ENCODE data around the gene PLCB1. TPM values are rescaled to one million over a fixed set of nuclear protein-coding genes. Genes with fewer than 3 reads are reported as not detected.

PLCB1 gene
- polyA plus RNA-seq, 1 donor = 15.9 TPM

DNA sequence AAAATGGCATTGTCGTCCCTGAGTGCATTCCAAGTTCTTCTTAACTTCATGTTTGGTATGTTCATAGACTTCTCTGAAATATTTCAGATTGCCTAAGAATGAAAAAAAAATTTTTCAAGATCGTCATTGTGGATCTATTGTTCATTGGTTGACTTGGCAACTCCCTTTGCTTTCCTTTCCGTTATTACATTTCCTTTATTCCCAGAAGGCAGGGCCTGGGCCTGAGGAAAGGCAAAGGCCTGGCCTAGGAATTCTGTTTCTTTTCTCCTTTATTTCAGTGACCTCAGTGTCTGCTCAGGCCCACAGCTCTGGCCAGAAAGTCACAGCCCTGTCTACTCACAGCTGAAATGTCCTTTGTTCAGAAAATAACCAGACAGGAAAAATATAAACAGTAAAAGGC is 535.2 kb downstream of the PLCB1 start:
- no peak for DNase-seq

DNA sequence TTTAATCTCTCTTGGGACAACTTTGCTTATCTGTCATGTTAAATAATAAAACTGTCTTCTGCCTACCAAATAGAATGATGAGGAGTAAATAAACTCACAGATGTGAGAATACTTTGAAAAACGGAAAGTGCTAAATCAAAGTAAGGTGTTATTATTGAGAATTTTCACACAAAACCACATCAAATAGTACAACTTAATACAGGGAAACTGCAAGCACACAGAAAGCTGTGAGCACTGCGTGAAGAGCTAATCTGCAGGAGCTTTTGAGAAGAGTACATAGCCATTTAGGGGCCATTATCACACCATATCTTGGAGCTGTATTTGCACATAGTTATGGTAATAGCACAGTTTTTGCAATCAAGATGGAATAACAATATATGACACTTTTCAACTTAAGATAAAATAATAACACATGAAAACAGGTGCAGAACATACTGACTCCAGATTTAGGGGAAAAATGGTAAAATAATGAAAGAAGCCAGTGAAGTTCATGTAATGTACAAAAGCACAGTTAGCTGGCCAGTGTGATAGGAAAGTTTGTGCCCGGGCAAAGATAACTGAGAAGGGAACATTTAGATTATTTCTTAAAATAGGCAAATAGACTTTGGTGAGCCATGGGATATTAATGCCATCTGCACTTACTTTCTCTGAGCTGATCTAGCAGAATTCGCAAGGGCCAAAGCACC is 538.3 kb downstream of the PLCB1 start:
- DNase-seq = no peak

DNA sequence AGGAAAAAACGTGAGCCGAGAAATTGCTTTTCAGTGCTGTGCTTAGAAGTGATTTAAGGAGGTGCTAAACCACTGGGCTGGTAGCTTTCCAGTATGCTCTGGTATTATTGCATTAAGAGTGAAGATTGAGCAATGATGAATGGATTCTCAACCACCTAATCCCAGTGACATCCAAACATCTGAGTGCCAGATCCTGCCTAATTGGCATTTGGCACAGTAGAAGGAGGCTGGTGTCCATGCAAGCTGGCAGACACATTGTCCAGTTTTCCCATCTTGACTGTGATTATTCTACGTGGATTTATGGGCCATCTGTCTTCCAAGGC is 538.8 kb downstream of the PLCB1 start:
- no peak for DNase-seq

DNA sequence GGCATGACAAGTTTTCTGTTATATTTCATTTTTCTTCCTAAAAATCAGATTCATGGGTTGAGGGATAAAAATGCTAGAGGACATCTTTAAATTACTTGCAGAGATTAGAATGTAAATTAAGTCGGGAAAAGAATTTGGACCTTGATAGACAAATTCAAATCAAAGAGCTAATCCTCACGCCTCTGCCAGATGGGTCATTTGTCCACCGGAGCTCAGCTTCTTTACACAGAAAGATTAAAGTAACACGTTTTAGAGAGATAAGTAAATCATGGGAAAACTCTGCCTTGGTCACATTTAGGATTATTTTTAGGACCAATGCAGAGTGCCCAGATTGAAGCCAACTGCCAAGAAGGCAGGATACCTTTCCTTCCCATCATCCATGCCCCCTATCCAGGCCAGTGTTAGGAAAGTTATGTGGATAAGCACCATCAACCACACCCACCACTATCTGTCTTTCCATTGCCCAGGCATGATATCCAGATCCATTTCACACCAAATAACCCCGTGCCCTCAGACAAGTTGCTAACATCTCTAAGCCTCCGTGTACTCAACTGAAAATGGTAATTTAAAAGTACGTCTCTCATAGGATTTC is 539.4 kb downstream of the PLCB1 start:
- DNase-seq = no peak

DNA sequence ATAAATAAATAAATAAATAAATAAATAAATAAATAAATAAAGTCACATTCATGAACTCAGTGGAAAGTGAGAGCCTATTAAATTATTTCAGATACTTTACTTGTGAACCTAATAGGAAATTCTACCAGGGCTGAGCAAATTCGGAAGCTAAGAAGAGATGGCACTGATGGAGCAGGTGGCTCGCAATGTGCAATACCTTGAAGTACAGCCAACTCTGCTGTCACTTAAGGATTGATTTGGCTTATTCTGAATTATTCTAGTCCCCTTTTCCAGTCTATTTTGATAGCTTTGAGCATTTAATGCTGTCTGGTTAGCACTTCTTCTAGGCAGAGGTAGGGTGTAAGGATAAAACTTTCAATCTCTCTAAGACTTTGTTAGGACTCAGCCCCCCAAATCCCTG is 541.0 kb downstream of the PLCB1 start:
- DNase-seq = no peak

DNA sequence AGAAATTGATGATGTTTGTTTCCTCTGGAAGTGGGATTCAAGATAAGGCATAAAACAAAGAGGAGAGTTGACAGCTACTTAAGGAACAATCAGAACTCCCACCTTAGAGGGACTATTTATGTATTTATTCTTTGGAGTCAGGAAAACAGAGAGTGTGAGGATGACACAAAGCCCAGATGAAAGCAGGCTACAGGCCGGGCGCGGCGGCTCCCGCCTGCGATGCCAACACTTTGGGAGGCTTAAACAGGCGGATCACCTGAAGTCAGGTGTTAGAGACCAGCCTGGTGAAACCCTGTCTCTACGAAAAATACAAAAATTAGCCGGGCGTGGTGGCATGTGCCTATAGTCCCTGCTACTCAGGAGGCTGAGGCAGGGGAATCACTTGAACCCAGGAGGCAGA is 543.8 kb downstream of the PLCB1 start:
- no peak for DNase-seq

DNA sequence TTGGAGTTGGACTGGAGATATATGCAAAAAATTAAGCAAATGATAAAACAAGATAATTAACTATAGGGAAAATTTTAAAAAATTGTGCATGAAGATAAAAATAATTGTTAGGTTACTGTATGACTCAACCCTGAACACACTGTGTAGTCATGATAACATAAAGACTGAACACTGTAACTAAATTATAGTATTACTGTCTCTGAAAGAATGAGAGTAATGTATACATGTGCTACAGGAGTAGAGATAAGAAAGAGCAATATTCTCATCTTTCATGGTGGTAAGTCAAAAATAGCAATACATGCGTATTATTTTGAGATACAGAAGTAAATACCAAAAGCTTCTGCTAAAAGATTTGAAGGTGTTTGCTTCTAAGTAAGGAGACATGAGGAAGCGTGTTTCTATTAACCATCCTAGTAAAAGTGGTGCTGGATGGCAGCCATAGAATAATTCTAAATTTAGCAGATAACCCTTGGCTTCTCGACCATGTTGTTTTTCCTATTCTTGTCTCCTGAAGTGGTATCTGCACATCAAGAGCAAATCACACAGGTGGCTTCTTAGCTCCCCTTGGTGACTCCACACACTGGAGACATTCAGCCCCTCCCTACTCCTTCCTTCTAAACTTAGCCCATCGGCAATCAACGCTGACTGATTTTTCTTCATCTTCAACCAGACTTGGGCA is 546.2 kb downstream of the PLCB1 start:
- no peak for DNase-seq

DNA sequence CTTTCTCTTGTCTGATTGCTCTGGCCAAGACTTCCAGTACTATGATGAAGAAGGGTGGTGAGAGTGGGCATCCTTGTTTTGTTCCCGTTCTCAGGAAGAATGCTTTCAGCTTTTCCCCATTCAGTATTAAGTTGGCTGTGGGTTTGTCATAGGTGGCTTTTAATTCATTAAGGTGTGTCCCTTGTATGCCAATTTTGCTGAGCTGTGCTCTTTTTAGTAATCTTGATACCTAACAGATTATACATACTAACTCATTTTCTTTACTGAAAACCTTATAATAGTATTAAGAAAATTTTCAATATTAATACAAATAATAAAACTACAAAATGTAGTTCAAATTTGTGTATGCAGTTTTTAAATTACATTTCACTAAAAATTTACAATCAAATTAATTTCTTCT is 557.3 kb downstream of the PLCB1 start:
- no peak for DNase-seq

DNA sequence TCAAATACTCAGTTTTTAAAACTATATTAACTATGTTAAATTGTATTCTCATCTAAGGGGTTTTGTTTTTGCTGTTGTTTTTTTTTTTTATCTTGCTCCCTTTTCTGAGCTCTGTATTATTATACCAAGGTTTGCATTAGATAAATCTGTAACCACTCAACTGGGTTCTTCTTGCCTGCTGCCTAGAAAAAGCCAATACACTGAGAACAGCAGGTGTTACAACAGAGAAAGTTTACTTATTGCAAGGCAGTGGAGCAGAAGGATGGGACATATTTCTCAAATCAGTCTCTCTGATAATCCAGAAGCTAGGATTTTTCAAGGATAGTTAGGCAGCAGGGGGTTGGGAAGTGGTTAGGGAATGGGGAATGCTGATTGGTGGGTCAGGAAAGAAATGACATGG is 558.0 kb downstream of the PLCB1 start:
- no peak for DNase-seq

DNA sequence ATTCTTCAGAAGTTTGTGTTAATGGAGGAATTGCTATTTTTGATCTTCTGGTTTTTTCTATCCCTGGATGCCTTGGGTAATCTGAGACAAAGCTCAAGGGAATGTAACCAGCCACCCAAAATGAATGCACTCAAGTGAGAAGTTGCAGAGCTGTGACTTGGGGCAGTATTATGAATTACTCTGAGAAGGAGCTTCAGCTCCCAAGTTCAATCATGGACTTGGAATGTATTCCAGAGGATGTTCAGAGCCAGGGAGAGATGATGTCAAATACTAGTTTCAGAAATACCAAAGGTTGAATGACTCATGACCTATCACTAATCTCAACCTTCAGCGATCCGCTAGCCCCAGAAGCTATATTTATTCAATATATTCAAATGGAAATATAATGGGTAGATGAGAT is 561.6 kb downstream of the PLCB1 start:
- no peak for DNase-seq

DNA sequence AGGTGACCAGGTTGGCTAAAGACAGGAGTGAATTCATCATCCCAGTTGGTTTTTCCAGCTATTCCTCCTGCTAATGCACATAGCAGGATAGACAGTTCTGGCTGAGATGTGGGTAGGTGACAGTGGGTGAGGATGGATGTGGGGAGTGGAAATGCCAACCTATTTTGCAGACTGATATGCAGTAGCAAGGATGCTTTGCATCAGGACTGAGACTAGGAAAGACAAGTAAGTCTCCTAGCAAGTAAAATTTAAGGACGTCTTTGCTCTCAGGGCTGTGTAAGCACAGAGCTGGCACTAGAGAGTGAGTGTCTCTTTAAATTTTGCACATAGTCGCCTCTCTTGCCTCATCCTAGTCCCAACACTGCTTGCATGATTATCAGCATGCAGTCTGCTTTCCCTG is 568.7 kb downstream of the PLCB1 start:
- DNase-seq = no peak

DNA sequence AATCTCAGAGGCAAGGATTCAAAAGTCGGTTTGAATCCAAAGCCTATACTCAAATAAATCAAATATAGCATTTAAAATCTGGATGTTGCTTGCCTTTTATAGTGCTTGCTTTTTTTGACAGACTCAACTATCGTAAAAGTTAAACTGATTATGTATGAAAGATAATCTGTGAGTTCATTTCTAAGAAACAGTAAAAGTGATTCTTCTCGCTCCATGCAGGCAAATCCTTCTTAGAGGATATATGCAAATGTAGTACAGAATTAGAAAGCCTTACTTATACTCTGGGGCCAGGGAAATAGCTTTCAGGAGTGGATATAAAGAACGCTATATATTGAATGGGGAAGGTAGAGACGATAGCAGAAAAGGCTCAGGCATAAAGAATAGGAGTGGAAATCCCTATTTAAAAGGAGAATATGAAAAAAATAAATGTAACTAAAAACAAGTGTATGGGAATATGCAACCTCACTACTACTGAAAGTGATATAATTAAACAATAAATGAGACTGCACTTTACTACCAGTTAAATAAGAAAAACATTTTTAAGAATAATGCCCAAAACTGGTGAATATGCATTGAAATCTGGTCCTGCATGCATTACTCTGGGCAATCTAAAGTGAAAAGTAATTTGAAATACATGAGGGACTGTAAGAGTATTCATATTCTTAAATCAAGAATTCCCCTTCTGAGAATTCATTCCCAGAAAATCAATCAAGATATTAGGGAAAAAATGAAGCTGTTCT is 575.1 kb downstream of the PLCB1 start:
- no peak for DNase-seq

DNA sequence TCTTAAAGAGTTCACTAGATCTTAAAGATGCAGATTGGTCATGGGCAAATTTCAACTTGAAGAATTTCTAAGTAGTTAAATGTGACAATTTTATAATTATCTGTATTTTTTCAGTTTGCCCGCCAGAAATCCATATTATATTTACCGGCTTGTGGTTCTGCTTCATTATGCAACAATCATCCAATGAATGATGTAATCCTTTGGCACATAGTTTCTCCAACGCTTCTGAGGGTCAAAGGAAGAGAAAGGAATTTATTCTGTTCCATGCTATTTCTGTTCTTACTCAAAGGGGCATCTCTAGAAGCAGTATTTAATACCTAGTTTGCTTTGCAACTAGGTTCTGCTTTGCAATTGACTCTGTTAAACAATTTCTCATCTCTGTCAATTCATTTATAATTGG is 577.6 kb downstream of the PLCB1 start:
- DNase-seq = no peak

DNA sequence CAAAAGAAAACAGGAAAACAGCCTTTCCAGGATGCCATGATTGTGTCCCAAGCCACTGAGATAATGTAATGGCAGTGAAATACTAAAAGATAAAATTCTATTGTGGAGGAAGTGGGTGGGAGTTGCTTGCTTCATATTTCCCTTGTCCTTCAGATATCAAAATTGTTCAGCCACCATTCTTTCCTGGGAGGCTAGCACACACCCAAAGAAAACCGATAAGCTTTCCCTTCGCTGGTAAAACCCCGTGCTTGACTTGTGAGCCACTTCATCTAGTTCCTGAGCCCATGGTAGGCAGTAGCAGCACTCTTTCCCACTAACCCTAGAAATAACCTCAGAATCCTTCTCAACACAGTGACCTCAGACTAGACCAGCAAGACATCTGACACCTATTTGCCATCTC is 579.4 kb downstream of the PLCB1 start:
- DNase-seq = no peak

DNA sequence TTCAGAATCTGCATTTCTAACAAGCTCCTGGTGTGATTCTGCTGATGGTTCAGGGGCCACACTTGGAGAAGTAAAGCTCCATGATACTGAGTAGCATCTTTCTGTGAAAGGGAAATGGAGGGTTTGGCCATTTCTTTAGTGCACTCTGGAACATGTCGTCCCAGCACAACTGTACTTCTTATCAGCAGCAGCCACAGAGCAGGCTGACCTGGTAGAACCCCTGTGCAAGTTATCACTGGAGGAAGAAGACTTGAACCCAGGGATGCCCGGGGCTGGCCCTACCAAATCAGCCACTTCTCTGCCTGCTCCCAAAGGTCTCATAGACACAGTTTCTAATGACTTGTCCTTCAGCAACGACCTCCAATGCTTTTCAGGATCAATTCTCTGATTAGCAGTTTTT is 582.1 kb downstream of the PLCB1 start:
- no peak for DNase-seq

DNA sequence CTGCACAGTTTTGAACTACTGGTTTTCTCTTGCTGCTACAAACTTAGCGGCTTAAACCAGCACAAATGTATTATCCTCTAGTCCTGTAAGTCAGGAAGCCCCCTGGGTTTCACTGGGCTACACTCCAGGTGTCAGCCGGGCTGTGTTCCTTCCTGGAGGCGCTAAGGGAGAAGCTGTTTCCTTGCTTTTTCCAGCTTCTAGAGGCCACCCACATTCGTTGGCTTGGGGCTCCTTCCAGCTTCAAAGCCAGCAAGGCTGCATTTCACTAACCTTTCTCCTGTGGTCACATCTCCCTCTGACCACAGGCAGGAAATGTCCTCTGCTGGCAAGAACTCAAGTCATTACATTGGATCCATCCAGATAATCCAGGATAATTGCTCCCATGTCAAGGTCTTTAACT is 586.2 kb downstream of the PLCB1 start:
- peak; percentile 56 for DNase-seq

DNA sequence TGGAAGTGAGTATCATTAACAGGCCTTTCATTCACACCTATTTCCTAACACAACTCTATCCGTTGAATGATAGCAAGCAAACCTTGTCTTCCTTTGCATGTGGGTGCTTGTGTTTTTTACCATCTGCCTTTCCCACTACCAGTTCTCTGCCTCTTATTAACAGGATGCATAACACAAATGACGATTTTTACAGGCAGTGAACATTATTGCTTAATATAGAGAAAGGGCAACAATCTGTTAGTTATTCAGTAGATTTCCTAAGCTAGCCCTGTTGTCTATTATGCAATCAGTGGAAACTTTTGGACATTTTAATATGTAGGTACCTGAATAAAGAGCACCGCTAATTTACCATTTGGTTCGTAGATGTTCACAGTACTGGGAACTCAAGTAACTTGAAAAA is 588.0 kb downstream of the PLCB1 start:
- no peak for DNase-seq

DNA sequence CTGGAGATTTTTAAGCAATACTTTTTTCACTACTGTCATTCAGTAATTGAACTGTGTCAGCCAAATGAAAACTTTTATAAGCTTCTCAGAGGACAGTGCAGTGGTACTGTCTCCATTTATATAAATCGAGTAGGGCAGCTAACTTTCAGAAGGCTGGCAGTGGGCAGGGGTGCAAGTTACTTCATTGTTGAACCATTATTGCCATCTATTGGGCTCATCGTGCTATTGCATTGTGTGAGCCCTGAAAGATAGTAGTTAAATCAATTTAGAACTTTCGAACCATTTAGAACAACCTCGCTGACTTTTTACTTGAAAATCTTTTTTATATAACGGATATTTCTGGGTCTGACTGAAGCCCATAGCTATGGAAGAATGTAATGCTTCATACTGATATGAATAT is 589.0 kb downstream of the PLCB1 start:
- peak; percentile 48 for DNase-seq

DNA sequence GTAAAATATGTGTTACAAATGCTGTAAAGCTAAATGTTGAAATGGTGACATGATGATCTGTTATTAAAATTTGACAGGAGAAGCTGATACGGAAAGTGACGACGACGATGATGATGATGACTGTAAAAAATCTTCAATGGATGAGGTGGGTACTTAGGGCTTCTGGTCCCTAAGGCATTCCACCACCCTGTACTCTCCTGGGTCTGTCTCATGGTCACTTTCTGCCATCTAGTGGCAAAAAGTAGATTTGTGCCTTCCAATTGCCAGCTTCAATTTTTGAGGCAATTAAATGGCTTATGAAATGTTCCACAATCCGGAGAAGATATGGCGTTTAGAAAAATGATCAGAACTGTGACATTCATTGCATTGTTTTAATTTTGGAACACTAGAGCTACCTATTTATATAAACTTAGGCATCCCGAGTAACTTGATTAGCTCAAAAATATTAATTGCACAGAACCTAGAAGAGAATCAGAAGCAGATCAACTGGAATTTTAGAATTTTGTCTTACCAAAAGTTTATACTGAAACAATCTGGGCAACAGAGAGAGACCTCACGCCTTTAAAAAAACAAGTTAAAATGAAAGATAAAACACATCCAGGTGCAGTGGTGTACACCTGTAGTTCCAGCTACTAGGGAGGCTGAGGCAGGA is 590.3 kb downstream of the PLCB1 start:
- peak; percentile 47 for DNase-seq

DNA sequence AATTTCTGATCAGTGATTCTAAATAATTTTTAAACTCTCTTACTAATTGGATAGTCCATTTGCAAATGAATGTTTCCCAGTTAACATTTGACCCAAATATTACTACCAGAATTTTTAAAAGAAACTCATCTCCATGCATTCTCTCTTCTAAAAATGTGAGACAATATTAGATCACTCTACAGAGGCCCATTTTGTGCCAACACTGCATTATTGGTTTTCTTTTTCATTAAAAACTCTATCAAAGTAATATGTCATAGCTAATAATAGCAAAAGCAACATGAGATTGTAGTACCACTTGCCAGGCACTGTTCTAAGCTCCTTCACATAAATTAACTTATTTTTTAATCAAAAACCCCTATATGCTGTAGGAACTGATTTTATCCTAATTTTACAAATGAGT is 591.2 kb downstream of the PLCB1 start:
- no peak for DNase-seq

DNA sequence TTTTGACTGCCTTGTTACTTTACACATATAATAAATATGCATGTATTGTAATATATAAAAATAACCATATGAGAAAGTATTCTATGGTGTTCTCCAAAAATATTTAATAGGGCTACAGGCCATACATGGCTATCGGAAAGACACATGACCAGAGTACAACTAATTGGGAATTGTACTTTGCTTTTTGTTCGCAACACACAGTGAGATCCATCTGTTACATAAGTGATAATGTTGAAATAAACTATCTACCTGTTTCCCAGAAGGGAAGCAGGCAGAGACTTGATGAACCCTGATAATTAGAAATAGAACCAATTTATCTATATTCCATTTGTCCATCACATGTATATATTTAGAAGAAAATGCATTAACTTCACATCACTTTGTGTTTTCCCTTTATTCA is 592.8 kb downstream of the PLCB1 start:
- no peak for DNase-seq

DNA sequence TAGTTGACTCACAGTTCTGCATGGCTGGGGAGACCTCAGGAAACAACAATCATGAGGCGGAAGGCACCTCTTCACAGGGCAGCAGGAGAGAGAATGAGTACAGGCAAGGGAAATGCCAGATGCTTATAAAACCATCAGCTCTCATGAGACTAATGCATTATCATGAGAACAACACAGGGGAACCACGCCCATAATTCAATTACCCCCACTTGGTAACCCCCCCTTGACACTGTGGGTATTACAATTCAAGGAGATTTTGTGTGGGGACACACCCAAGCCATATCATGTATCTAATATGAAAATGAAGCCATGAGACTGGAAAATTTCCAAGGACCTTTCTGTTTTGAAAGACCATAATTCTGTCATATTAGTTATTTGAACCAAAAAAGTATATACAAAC is 594.4 kb downstream of the PLCB1 start:
- no peak for DNase-seq

DNA sequence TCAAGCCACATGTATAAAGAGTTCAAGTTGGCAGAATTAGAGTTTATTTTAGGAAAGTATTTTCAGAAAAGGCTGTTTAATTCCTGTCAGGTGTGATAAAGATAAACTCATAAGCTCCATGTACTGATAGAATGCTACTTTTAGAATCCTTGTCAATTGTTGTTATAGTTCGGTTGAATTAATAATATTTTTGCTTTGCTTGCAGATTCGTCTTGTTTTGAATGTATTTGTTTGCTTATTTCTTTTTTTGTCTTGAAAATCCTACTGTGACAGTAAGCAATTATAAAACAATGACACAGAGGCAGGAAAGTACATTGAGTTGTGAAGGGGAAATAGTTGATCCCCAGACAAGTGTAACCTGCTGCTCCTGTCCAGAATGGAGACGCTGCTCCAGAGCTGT is 602.9 kb downstream of the PLCB1 start:
- no peak for DNase-seq

Data from hindlimb muscle (tissue), 1 donor.